ENCODE measurements around the gene RASGRF1. TPM values are rescaled to one million over a fixed set of nuclear protein-coding genes. Genes with fewer than 3 reads are reported as not detected.
A peak's percentile ranks its signal among the peaks of the same experiment; 100 is the strongest.

Gene RASGRF1
- total RNA-seq, 1 donor from 2014 or later, result 82.6 TPM

- no peak overlapping the region for H3K4me3 ChIP-seq
- H3K4me1 ChIP-seq, result peaks cover 15% of the 10 kb centered on the region
- no peaks in the 10 kb centered on the region for H3K36me3 ChIP-seq
- no peaks in the 10 kb centered on the region for H3K27me3 ChIP-seq (ENCODE audit: low read depth)
- no peaks in the 10 kb centered on the region for H3K9me3 ChIP-seq
- no peak overlapping the region for H3K27ac ChIP-seq
- ATAC-seq (peak; percentile 63 to 67), DNase-seq (peak; percentile 72)
- intact Hi-C loops (cut with DNase I), result no loop called here
- peak; percentile 60 for TF ChIP-seq CTCF (IDR thresholded peaks at IDR 0.05)
Measured at GRCh38 chr15:79007066-79007465, 83.5 kb downstream of the RASGRF1 start.

GRCh38 chr15:79006071-79006470 lies 84.5 kb downstream of the RASGRF1 start:
- Histone ChIP-seq H3K4me1 (peaks cover 15% of the 10 kb centered on the region), H3K27me3 (ENCODE audit: low read depth) (no peaks in the 10 kb centered on the region), H3K9me3 (no peaks in the 10 kb centered on the region), H3K36me3 (no peaks in the 10 kb centered on the region), H3K27ac (no peak overlapping the region), H3K4me3 (no peak overlapping the region)
- DNase-seq (no peak), ATAC-seq (no peak)
- no peak for TF ChIP-seq CTCF (IDR thresholded peaks at IDR 0.05)
- intact Hi-C loops (cut with DNase I), result no loop called here

DNA sequence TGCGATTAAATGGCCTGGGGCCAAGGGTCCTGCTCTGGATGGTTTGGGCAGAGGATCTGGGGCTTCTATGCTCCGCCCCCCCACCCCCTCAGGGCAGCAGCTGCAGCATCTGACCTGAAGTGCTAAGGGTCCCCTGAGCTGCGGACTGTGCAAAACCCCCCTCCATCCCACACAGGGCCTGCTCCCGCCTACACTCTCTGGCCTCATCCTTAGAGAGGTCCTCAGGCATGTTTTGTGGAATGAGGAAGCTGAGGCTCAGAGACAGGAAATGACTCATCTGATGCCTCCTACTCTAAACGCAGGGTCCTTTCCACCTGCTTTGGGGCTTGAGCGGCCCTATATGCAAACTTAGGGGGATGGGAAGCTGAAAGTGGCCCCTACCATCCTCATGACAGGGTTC lies 86.2 kb downstream of the RASGRF1 start:
- intact Hi-C loops (cut with DNase I), result no loop called here
- H3K4me3 ChIP-seq, result no peak overlapping the region
- no peaks in the 10 kb centered on the region for H3K9me3 ChIP-seq
- DNase-seq (no peak), ATAC-seq (peak; percentile 77 to 80)
- no peak overlapping the region for H3K27ac ChIP-seq
- TF ChIP-seq CTCF (IDR thresholded peaks at IDR 0.05), result no peak
- H3K27me3 ChIP-seq (ENCODE audit: low read depth), result no peaks in the 10 kb centered on the region
- H3K4me1 ChIP-seq, result peaks cover 15% of the 10 kb centered on the region
- no peaks in the 10 kb centered on the region for H3K36me3 ChIP-seq

GRCh38 chr15:79003896-79004295 lies 86.7 kb downstream of the RASGRF1 start:
- peaks cover 15% of the 10 kb centered on the region for H3K4me1 ChIP-seq
- H3K27ac ChIP-seq, result no peak overlapping the region
- ATAC-seq, result no peak
- TF ChIP-seq CTCF (IDR thresholded peaks at IDR 0.05), result no peak
- no peaks in the 10 kb centered on the region for H3K36me3 ChIP-seq
- H3K4me3 ChIP-seq, result no peak overlapping the region
- intact Hi-C loops (cut with DNase I), result no loop called here
- H3K9me3 ChIP-seq, result no peaks in the 10 kb centered on the region
- H3K27me3 ChIP-seq (ENCODE audit: low read depth), result no peaks in the 10 kb centered on the region
- no peak for DNase-seq

GRCh38 chr15:79003301-79003700 lies 87.3 kb downstream of the RASGRF1 start:
- intact Hi-C loops (cut with DNase I), result no loop called here

More at GRCh38 chr15:79003301-79003700, 87.3 kb downstream of the RASGRF1 start:
- TF ChIP-seq CTCF (IDR thresholded peaks at IDR 0.05), result no peak
- DNase-seq (no peak), ATAC-seq (no peak)
- Histone ChIP-seq H3K36me3 (no peaks in the 10 kb centered on the region), H3K27ac (no peak overlapping the region), H3K4me1 (peaks cover 15% of the 10 kb centered on the region), H3K27me3 (ENCODE audit: low read depth) (no peaks in the 10 kb centered on the region), H3K9me3 (no peaks in the 10 kb centered on the region), H3K4me3 (no peak overlapping the region)
